IMR-90 (cell line): ENCODE measurements around the gene EBF4. TPM values are rescaled to one million over a fixed set of nuclear protein-coding genes. Genes with fewer than 3 reads are reported as not detected.

Source experiments
- ATAC-seq: fragments of 200-7000 bp; cut with Tn5 transposase; 2 replicates; pipeline ENCODE4 v1.9.1; 2020; ENCODE audit warnings: low read depth, mild to moderate bottlenecking, moderate library complexity
- BruUV-seq: library from RNA; stranded (reverse); fragments of 400-500 nt; replicated peaks from 2 replicates; lab custom pipeline; 2021; lab: Mats Ljungman, UMichigan
- CTCF ChIA-PET: fragments of 300-600 bp; formaldehyde crosslinking; extraction: SDS; loops from one replicate; lab custom pipeline; 2021; ENCODE audit warnings: antibody characterized with exemption; lab: Yijun Ruan, JAX
- POLR2A ChIA-PET: fragments of 300-600 bp; sonication (Branson Sonifier 250); formaldehyde crosslinking; loops from one replicate; lab custom pipeline; 2022; ENCODE audit warnings: antibody characterized with exemption; ENCODE audit not compliant: unreplicated experiment; lab: Charles Lee
- DNase-seq: peaks from one replicate; pipeline ENCODE4 v3.0.0; 2013
- H2AFZ ChIP-seq: replicated peaks from 2 replicates; pipeline ENCODE3; 2013; ENCODE audit warnings: low read length, mild to moderate bottlenecking; ENCODE audit not compliant: poor library complexity
- H2AK5ac ChIP-seq: 2 replicates; pipeline ENCODE4 v1.6.1; 2013; ENCODE audit warnings: low read depth, low read length, inconsistent platforms
- H2AK9ac ChIP-seq: replicated peaks from 2 replicates; pipeline ENCODE3; 2013; ENCODE audit warnings: mild to moderate bottlenecking, low read depth, low read length, moderate library complexity; ENCODE audit not compliant: poor library complexity
- H2BK120ac ChIP-seq: 2 replicates; pipeline ENCODE4 v1.6.1; 2013; ENCODE audit warnings: low read depth, low read length, inconsistent platforms
- H2BK15ac ChIP-seq: 3 replicates; pipeline ENCODE4 v1.6.1; 2013; ENCODE audit warnings: low read depth, low read length, inconsistent platforms
- H2BK20ac ChIP-seq: 2 replicates; pipeline ENCODE4 v1.6.1; 2013; ENCODE audit warnings: low read depth, mild to moderate bottlenecking, inconsistent platforms, low read length, moderate library complexity
- H2BK5ac ChIP-seq: 2 replicates; pipeline ENCODE4 v1.6.1; 2013; ENCODE audit warnings: mild to moderate bottlenecking, low read depth, low read length, inconsistent platforms; ENCODE audit not compliant: poor library complexity, severe bottlenecking
- H3K14ac ChIP-seq: replicated peaks from 2 replicates; pipeline ENCODE4 v1.6.1; 2013; ENCODE audit warnings: low read depth, low read length, inconsistent platforms
- H3K18ac ChIP-seq: 2 replicates; pipeline ENCODE4 v1.6.1; 2013; ENCODE audit warnings: low read depth, low read length, control low read depth
- H3K23ac ChIP-seq: 2 replicates; pipeline ENCODE4 v1.6.1; 2013; ENCODE audit warnings: low read depth, low read length, inconsistent platforms
- H3K27ac ChIP-seq: 2 replicates; pipeline ENCODE4 v1.5.1; 2013; ENCODE audit warnings: mild to moderate bottlenecking, control low read depth, low read length; ENCODE audit not compliant: insufficient read depth
- H3K27me3 ChIP-seq: 2 replicates; pipeline ENCODE4 v1.6.1; 2013; ENCODE audit warnings: low read length; ENCODE audit not compliant: control insufficient read depth, insufficient read depth
- H3K36me3 ChIP-seq: 2 replicates; pipeline ENCODE4 v1.6.1; 2013; ENCODE audit warnings: low read length, mixed read lengths; ENCODE audit not compliant: control insufficient read depth, insufficient read depth
- H3K4ac ChIP-seq: 2 replicates; pipeline ENCODE4 v1.6.1; 2013; ENCODE audit warnings: low read depth, low read length, inconsistent platforms
- H3K4me1 ChIP-seq: 2 replicates; pipeline ENCODE4 v1.6.1; 2013; ENCODE audit warnings: low read length, mixed read lengths; ENCODE audit not compliant: control insufficient read depth, insufficient read depth
- H3K4me2 ChIP-seq: 2 replicates; pipeline ENCODE4 v1.6.1; 2013; ENCODE audit warnings: low read depth, mild to moderate bottlenecking, control low read depth, low read length, moderate library complexity
- H3K4me3 ChIP-seq: 2 replicates; pipeline ENCODE4 v1.5.1; 2013; ENCODE audit warnings: low read depth, mild to moderate bottlenecking, control low read depth, low read length, moderate library complexity; ENCODE audit not compliant: insufficient read depth
- H3K56ac ChIP-seq: 2 replicates; pipeline ENCODE4 v1.6.1; 2013; ENCODE audit warnings: low read length, inconsistent platforms; ENCODE audit not compliant: insufficient read depth; ENCODE audit errors: extremely low read depth
- H3K79me1 ChIP-seq, 2 experiments: 2 replicates each; pipeline ENCODE4 v1.6.1; 2013; ENCODE audit warnings: low read length in 2 of 2, inconsistent platforms in 1 of 2, low read depth in 1 of 2
- H3K9ac ChIP-seq: 2 replicates; pipeline ENCODE4 v1.6.1; 2013; ENCODE audit warnings: low read depth, low read length, control low read depth
- H3K9me1 ChIP-seq: 2 replicates; pipeline ENCODE4 v1.6.1; 2013; ENCODE audit warnings: low read length, inconsistent platforms; ENCODE audit not compliant: insufficient read depth
- H3K9me3 ChIP-seq: 2 replicates; pipeline ENCODE4 v1.6.1; 2013; ENCODE audit warnings: low read length; ENCODE audit not compliant: control insufficient read depth, insufficient read depth
- H4K20me1 ChIP-seq: 2 replicates; pipeline ENCODE4 v1.6.1; 2013; ENCODE audit warnings: low read length, inconsistent platforms; ENCODE audit not compliant: insufficient read depth
- H4K5ac ChIP-seq: 2 replicates; pipeline ENCODE4 v1.6.1; 2013; ENCODE audit warnings: mild to moderate bottlenecking, low read depth, low read length, control low read depth
- H4K8ac ChIP-seq, 2 experiments: 2 replicates each; pipeline ENCODE4 v1.6.1; 2013; ENCODE audit warnings: low read depth in 2 of 2, low read length in 2 of 2, control low read depth in 1 of 2, inconsistent platforms in 1 of 2
- H4K91ac ChIP-seq: 2 replicates; pipeline ENCODE4 v1.6.1; 2013; ENCODE audit warnings: low read depth, low read length, inconsistent platforms; ENCODE audit not compliant: insufficient read depth
- BHLHE40 ChIP-seq: fragments of 150-350 bp; IDR thresholded peaks from 2 replicates; pipeline ENCODE4 v1.6.1; 2016; ENCODE audit warnings: mild to moderate bottlenecking, low read depth, low read length
- CHD1 ChIP-seq: IDR thresholded peaks from 2 replicates; pipeline ENCODE4 v1.6.1; 2012; ENCODE audit warnings: low read depth, low read length, improper control_type of control experiment
- FOS ChIP-seq: fragments of 150-350 bp; IDR thresholded peaks from 2 replicates; pipeline ENCODE4 v1.6.1; 2016; ENCODE audit warnings: low read depth, low read length
- MAFK ChIP-seq: IDR thresholded peaks from 2 replicates; pipeline ENCODE4 v1.6.1; 2012; ENCODE audit warnings: low read depth, low read length, improper control_type of control experiment
- MAZ ChIP-seq: IDR thresholded peaks from 2 replicates; pipeline ENCODE4 v1.6.1; 2012; ENCODE audit warnings: low read depth, mild to moderate bottlenecking, low read length, improper control_type of control experiment, moderate library complexity, borderline replicate concordance
- NFE2L2 ChIP-seq: fragments of 150-350 bp; IDR thresholded peaks from 2 replicates; pipeline ENCODE4 v1.6.1; 2016; ENCODE audit warnings: low read depth, mild to moderate bottlenecking, low read length
- POLR2A ChIP-seq: IDR thresholded peaks from 2 replicates; pipeline ENCODE4 v1.6.1; 2012; ENCODE audit warnings: mild to moderate bottlenecking, low read depth, low read length
- RAD21 ChIP-seq: IDR thresholded peaks from 2 replicates; pipeline ENCODE4 v1.6.1; 2012; ENCODE audit warnings: low read length, improper control_type of control experiment
- RCOR1 ChIP-seq: IDR thresholded peaks from 2 replicates; pipeline ENCODE4 v1.6.1; 2012; ENCODE audit warnings: mild to moderate bottlenecking, low read length, improper control_type of control experiment; ENCODE audit not compliant: insufficient replicate concordance
- RFX5 ChIP-seq: IDR thresholded peaks from 2 replicates; pipeline ENCODE4 v1.8.0; 2012; ENCODE audit warnings: low read depth, mild to moderate bottlenecking, low read length, moderate library complexity
- SMC3 ChIP-seq: fragments of 150-350 bp; IDR thresholded peaks from 2 replicates; pipeline ENCODE4 v1.6.1; 2016; ENCODE audit warnings: low read depth, mild to moderate bottlenecking, antibody characterized with exemption, low read length, moderate library complexity
- WGBS, 2 experiments: methylation state at CpG; one replicate each; pipeline versions ENCODE4 v1.1.5 to v1.1.7; 2013; ENCODE audit warnings: missing lambda C conversion rate in 2 of 2; ENCODE audit not compliant: insufficient read length in 1 of 2; ENCODE audit errors: extremely low coverage in 2 of 2; 5-methylcytosine and 5-hydroxymethylcytosine counted together
- dilution Hi-C: fragments of 300-500 bp; cut with HindIII; formaldehyde crosslinking; loops from one replicate; pipeline ENCODE4 v1.14.3; 2018; ENCODE audit warnings: low sequenced_read_pairs; ENCODE audit not compliant: unreplicated experiment
- in situ Hi-C: fragments of 300-500 bp; cut with MboI; formaldehyde crosslinking; loops from 3 replicates; pipeline ENCODE4 v1.14.3; 2019; ENCODE audit warnings: low sequenced_read_pairs, inconsistent platforms, mixed read lengths
- intact Hi-C: fragments of 100-400 bp; cut with micrococcal nuclease; formaldehyde crosslinking; loops from 2 replicates; pipeline ENCODE4 v1.10.0; 2022
- polyA plus RNA-seq, 3 experiments: library from polyadenylated mRNA; depleted of rRNA; stranded (reverse); fragments of >200 nt; gene quantifications; 2 replicates each; pipeline ENCODE4 v1.2.3, GENCODE V29; 2012; ENCODE audit warnings: low replicate concordance in 1 of 3
- total RNA-seq: library from RNA; depleted of rRNA; stranded (reverse); fragments of >200 nt; gene quantifications from 2 replicates; pipeline ENCODE4 v1.2.3, GENCODE V29; 2012
- TF ChIP-seq, protein P1 (sequence below): conservative IDR thresholded peaks from 2 replicates; pipeline ENCODE4 v1.5.1; 2012; ENCODE audit warnings: mild to moderate bottlenecking, low read depth, low read length, improper control_type of control experiment
- TF ChIP-seq, protein P2 (sequence below): fragments of 150-350 bp; IDR thresholded peaks from 2 replicates; pipeline ENCODE4 v1.6.1; 2016; ENCODE audit warnings: low read depth, mild to moderate bottlenecking, low read length, moderate library complexity, borderline replicate concordance
- TF ChIP-seq, protein P3 (sequence below): fragments of 150-350 bp; IDR thresholded peaks from 2 replicates; pipeline ENCODE4 v1.6.1; 2017; ENCODE audit warnings: mild to moderate bottlenecking, antibody characterized with exemption, low read length, low read depth

Gene EBF4
- total and polyA plus RNA-seq, 2 of the 4 experiments (the other 2 are of a cell fraction): 0.18 to 1.1 TPM

DNA sequence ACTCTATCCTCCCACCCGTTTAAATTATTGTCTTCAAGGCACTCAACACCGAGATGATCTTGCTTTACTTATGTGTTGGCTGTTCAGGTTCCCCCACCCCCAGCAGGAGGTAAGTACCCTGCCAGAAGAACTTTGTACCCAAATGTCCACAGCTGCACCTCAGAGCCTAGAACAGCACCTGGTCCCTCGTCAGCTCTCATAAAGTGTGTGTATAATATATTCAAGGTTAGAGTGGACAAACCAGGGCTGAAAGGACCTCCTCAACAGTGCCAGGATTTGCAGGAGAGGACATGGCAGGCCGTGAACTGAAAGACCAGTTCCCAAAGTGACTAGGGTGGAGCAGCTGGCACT is 113.7 kb downstream of the EBF4 start:
- BruUV-seq: no TSS peak
- H3K4me1 ChIP-seq: 0 out of 2 replicates have a peak, but pooled peaks cover 3% of the 10 kb centered on the region
- H2BK20ac ChIP-seq: no peak overlapping the region
- no peak overlapping the region for H4K91ac ChIP-seq
- H3K79me1 ChIP-seq: no peaks in the 10 kb centered on the region
- H4K20me1 ChIP-seq: no peaks in the 10 kb centered on the region
- H3K4ac ChIP-seq: no peak overlapping the region
- H3K27me3 ChIP-seq: peaks cover 55% of the 10 kb centered on the region
- peak overlapping the region; percentile 65 for H2AFZ ChIP-seq
- H3K27ac ChIP-seq: no peak overlapping the region
- dilution Hi-C loops: no loop called here
- CTCF ChIA-PET: no interaction called here
- H2BK15ac ChIP-seq: no peak overlapping the region
- no peak overlapping the region for H3K4me3 ChIP-seq
- DNase-seq (no peak), ATAC-seq (no peak)
- no peak overlapping the region for H3K14ac ChIP-seq
- H4K8ac ChIP-seq: no peak overlapping the region
- no peak overlapping the region for H3K56ac ChIP-seq
- H4K5ac ChIP-seq: no peak overlapping the region
- H2BK5ac ChIP-seq: no peak overlapping the region
- H2AK9ac ChIP-seq: no peak overlapping the region
- H3K23ac ChIP-seq: no peak overlapping the region
- H3K36me3 ChIP-seq: no peaks in the 10 kb centered on the region
- no peak overlapping the region for H3K18ac ChIP-seq
- intact Hi-C loops: no loop called here
- H2BK120ac ChIP-seq: no peak overlapping the region
- in situ Hi-C loops: loop anchor here (25.0 kb wide), 1 partner anchor 694 kb away; the partner anchor contains the start of gene STK35
- 33% methylated on average over 1 of the region's 4 CpGs; no CpG with 5 or more reads in 1 of the 2 experiments for WGBS, 2 experiments
- H3K4me2 ChIP-seq: no peak overlapping the region
- POLR2A ChIA-PET: no interaction called here
- TF ChIP-seq POLR2A (no peak), MAZ (no peak), RCOR1 (no peak), SMC3 (no peak), RAD21 (no peak), FOS (no peak), RFX5 (no peak), CHD1 (no peak), NFE2L2 (no peak), MAFK (no peak), BHLHE40 (no peak)
- TF ChIP-seq, protein P1, sequence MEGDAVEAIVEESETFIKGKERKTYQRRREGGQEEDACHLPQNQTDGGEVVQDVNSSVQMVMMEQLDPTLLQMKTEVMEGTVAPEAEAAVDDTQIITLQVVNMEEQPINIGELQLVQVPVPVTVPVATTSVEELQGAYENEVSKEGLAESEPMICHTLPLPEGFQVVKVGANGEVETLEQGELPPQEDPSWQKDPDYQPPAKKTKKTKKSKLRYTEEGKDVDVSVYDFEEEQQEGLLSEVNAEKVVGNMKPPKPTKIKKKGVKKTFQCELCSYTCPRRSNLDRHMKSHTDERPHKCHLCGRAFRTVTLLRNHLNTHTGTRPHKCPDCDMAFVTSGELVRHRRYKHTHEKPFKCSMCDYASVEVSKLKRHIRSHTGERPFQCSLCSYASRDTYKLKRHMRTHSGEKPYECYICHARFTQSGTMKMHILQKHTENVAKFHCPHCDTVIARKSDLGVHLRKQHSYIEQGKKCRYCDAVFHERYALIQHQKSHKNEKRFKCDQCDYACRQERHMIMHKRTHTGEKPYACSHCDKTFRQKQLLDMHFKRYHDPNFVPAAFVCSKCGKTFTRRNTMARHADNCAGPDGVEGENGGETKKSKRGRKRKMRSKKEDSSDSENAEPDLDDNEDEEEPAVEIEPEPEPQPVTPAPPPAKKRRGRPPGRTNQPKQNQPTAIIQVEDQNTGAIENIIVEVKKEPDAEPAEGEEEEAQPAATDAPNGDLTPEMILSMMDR: no peak
- TF ChIP-seq, protein P2, sequence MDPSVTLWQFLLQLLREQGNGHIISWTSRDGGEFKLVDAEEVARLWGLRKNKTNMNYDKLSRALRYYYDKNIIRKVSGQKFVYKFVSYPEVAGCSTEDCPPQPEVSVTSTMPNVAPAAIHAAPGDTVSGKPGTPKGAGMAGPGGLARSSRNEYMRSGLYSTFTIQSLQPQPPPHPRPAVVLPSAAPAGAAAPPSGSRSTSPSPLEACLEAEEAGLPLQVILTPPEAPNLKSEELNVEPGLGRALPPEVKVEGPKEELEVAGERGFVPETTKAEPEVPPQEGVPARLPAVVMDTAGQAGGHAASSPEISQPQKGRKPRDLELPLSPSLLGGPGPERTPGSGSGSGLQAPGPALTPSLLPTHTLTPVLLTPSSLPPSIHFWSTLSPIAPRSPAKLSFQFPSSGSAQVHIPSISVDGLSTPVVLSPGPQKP: no peak
- TF ChIP-seq, protein P3, sequence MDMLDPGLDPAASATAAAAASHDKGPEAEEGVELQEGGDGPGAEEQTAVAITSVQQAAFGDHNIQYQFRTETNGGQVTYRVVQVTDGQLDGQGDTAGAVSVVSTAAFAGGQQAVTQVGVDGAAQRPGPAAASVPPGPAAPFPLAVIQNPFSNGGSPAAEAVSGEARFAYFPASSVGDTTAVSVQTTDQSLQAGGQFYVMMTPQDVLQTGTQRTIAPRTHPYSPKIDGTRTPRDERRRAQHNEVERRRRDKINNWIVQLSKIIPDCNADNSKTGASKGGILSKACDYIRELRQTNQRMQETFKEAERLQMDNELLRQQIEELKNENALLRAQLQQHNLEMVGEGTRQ: no peak
- H2AK5ac ChIP-seq: no peak overlapping the region
- H3K9me1 ChIP-seq: peaks cover 3% of the 10 kb centered on the region; the same call in 1 of the 2 replicates
- no peak overlapping the region for H3K9ac ChIP-seq
- H3K9me3 ChIP-seq: 0 out of 2 replicates have a peak, but pooled peaks cover 5% of the 10 kb centered on the region
